Stomach (tissue), 4 donors: Measurements from ENCODE around the gene SCFD2.

Experiments used
- CTCF ChIP-seq, 7 experiments: fragments of 450-650 bp in 4 of 7; fragments of 200-600 bp in 3 of 7; sonication (generic) in 3 of 7; IDR thresholded peaks; one replicate each; pipeline ENCODE4 v1.5.1; 2016 to 2019; ENCODE audit warnings: antibody characterized with exemption in 7 of 7, control low read depth in 2 of 7, mild to moderate bottlenecking in 1 of 7
- EP300 ChIP-seq: sonication (generic); formaldehyde crosslinking; IDR thresholded peaks from one replicate; pipeline ENCODE4 v1.6.1; 2017; ENCODE audit warnings: antibody characterized with exemption
- POLR2A ChIP-seq, 4 donors: fragments of 450-650 bp; IDR thresholded peaks; one replicate each; pipeline ENCODE4 v1.6.1; 2016; ENCODE audit warnings: antibody characterized with exemption in 4 of 4, control low read depth in 2 of 4, mild to moderate bottlenecking in 1 of 4, moderate library complexity in 1 of 4
- POLR2AphosphoS5 ChIP-seq, 3 donors: sonication (generic); formaldehyde crosslinking; IDR thresholded peaks; one replicate each; pipeline ENCODE4 v1.6.1; 2016; ENCODE audit warnings: antibody characterized with exemption in 3 of 3

DNA sequence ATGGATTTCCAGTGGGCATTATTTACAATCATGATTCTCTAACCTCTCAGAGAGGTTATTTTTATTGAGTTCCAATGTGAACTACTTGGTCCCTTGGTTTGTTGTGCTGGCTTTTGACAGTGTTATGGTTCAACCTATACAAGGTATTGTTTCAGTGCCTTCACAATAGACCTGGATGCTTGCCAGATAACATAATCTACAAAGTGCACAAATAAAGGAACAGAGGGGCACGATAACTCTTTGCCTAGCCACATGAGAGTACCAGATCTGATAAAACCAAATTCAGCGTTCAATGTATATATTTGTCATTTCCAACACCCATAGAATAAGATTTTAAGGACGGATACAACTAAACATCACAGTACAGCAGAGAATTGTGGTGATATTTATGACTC lies 382.9 kb downstream of the SCFD2 start:
- TF ChIP-seq CTCF (IDR thresholded peaks at IDR 0.05) (no peak), POLR2A (IDR thresholded peaks at IDR 0.05) (no peak), POLR2AphosphoS5 (IDR thresholded peaks at IDR 0.05) (no peak), EP300 (no peak)
